CD14-positive monocyte (primary cell): Measurements from ENCODE around the gene UBL4B. TPM values are rescaled to one million over a fixed set of nuclear protein-coding genes. Genes with fewer than 3 reads are reported as not detected.

Experiments
- DNase-seq, 3 donors: peaks; one replicate each; pipeline ENCODE4 v3.0.0-alpha.2; 2011 to 2022
- H2AFZ ChIP-seq: 2 replicates; pipeline ENCODE4 v1.6.0; 2012; ENCODE audit warnings: mild to moderate bottlenecking, low read depth, low read length, inconsistent platforms; ENCODE audit not compliant: insufficient read depth, poor library complexity, severe bottlenecking
- H3K27ac ChIP-seq, 2 donors: 1 replicate in 1 of 2; 2 replicates in 1 of 2; pipeline ENCODE4 v1.5.1; 2012 to 2013; ENCODE audit warnings: low read length in 2 of 2, control low read depth in 1 of 2, inconsistent platforms in 1 of 2, low read depth in 1 of 2, mild to moderate bottlenecking in 1 of 2
- H3K27me3 ChIP-seq, 2 donors: one replicate each; pipeline versions ENCODE4 v1.6.0 to v1.6.1; 2011 to 2013; ENCODE audit warnings: low read length in 2 of 2; ENCODE audit not compliant: control insufficient read depth in 2 of 2, insufficient read depth in 2 of 2
- H3K36me3 ChIP-seq, 2 donors: replicated peaks in 1 of 2; 1 replicate in 1 of 2; 2 replicates in 1 of 2; pipeline versions ENCODE4 v1.5.1 to v1.6.1; 2012 to 2013; ENCODE audit warnings: low read length in 2 of 2, control low read depth in 1 of 2, inconsistent platforms in 1 of 2, mild to moderate bottlenecking in 1 of 2; ENCODE audit not compliant: insufficient read depth in 2 of 2, control insufficient read depth in 1 of 2
- H3K4me1 ChIP-seq, 2 donors: 1 replicate in 1 of 2; 2 replicates in 1 of 2; pipeline versions ENCODE4 v1.5.1 to v1.6.1; 2012 to 2013; ENCODE audit warnings: low read length in 2 of 2, control low read depth in 1 of 2, inconsistent platforms in 1 of 2, mild to moderate bottlenecking in 1 of 2, moderate library complexity in 1 of 2; ENCODE audit not compliant: insufficient read depth in 2 of 2, control insufficient read depth in 1 of 2
- H3K4me2 ChIP-seq: replicated peaks from 2 replicates; pipeline ENCODE3; 2012; ENCODE audit warnings: low read length, moderate library complexity, mild to moderate bottlenecking; ENCODE audit not compliant: poor library complexity, severe bottlenecking; ENCODE audit errors: extremely low read depth
- H3K4me3 ChIP-seq, 3 experiments: fragments of 200-600 bp in 1 of 3; sonication (generic) in 1 of 3; replicated peaks in 1 of 3; 1 replicate in 2 of 3; 2 replicates in 1 of 3; pipeline ENCODE4 v1.5.1; 2011 to 2013; ENCODE audit warnings: low read length in 3 of 3, mild to moderate bottlenecking in 3 of 3, control low read depth in 2 of 3, low read depth in 2 of 3, inconsistent platforms in 1 of 3, moderate library complexity in 1 of 3
- H3K79me2 ChIP-seq: 2 replicates; pipeline ENCODE4 v1.6.0; 2012; ENCODE audit warnings: mild to moderate bottlenecking, control low read depth, inconsistent platforms, low read length, moderate library complexity; ENCODE audit not compliant: insufficient read depth
- H3K9ac ChIP-seq: 2 replicates; pipeline ENCODE4 v1.6.0; 2017; ENCODE audit warnings: low read length, mild to moderate bottlenecking; ENCODE audit not compliant: insufficient read depth, poor library complexity, severe bottlenecking
- H3K9me3 ChIP-seq, 2 donors: replicated peaks in 1 of 2; 1 replicate in 1 of 2; 2 replicates in 1 of 2; pipeline versions ENCODE4 v1.5.1 to v1.6.1; 2012 to 2013; ENCODE audit warnings: low read length in 2 of 2, control low read depth in 1 of 2; ENCODE audit not compliant: control insufficient read depth in 1 of 2, insufficient read depth in 1 of 2
- H4K20me1 ChIP-seq: 2 replicates; pipeline ENCODE4 v1.6.0; 2012; ENCODE audit warnings: mild to moderate bottlenecking, low read length, control low read depth, moderate library complexity; ENCODE audit not compliant: insufficient read depth
- H3K27ac Mint-ChIP-seq, 7 donors: one replicate each; pipeline ENCODE4 v1.8.0; 2020; ENCODE audit warnings: mild to moderate bottlenecking in 7 of 7, mixed read lengths in 7 of 7, moderate library complexity in 6 of 7, inconsistent platforms in 2 of 7
- H3K27me3 Mint-ChIP-seq, 3 donors: one replicate each; pipeline ENCODE4 v1.8.0; 2021 to 2022; ENCODE audit warnings: low read depth in 3 of 3, mild to moderate bottlenecking in 3 of 3, mixed read lengths in 3 of 3, moderate library complexity in 3 of 3, inconsistent platforms in 1 of 3
- H3K36me3 Mint-ChIP-seq, 2 donors: one replicate each; pipeline ENCODE4 v1.8.0; 2020; ENCODE audit warnings: mixed read lengths in 2 of 2, inconsistent platforms in 1 of 2, mild to moderate bottlenecking in 1 of 2
- H3K4me1 Mint-ChIP-seq: one replicate; pipeline ENCODE4 v1.8.0; 2020; ENCODE audit warnings: mild to moderate bottlenecking, mixed read lengths
- H3K4me3 Mint-ChIP-seq, 2 donors: one replicate each; pipeline ENCODE4 v1.8.0; 2020; ENCODE audit warnings: mild to moderate bottlenecking in 2 of 2, mixed read lengths in 2 of 2, moderate library complexity in 1 of 2
- H3K9me3 Mint-ChIP-seq, 7 donors: one replicate each; pipeline ENCODE4 v1.8.0; 2020 to 2022; ENCODE audit warnings: mixed read lengths in 7 of 7, mild to moderate bottlenecking in 6 of 7, moderate library complexity in 6 of 7, inconsistent platforms in 2 of 7
- WGBS: methylation state at CpG from one replicate; pipeline ENCODE4 v1.1.5; 2013; ENCODE audit warnings: missing lambda C conversion rate; ENCODE audit not compliant: insufficient coverage; 5-methylcytosine and 5-hydroxymethylcytosine counted together
- intact Hi-C, 2 donors: fragments of 100-400 bp; cut with micrococcal nuclease; formaldehyde crosslinking; loops; one replicate each; pipeline versions ENCODE4 v1.15.0 to v1.15.1; 2023
- polyA plus RNA-seq, 3 donors: library from polyadenylated mRNA; depleted of rRNA in 1 of 3; unstranded in 2 of 3; stranded (reverse) in 1 of 3; fragments of 300-500 nt in 2 of 3; fragments of >200 nt in 1 of 3; fragmentation: Illumina TruSeq in 2 of 3; gene quantifications; 1 replicate in 2 of 3; 2 replicates in 1 of 3; pipeline ENCODE4 v1.2.3, GENCODE V29; 2012 to 2021
- TF ChIP-seq, protein P1 (sequence below): fragments of 200-600 bp; IDR thresholded peaks from one replicate; pipeline ENCODE4 v1.8.0; 2022; ENCODE audit warnings: antibody characterized with exemption, mild to moderate bottlenecking

Gene UBL4B
- polyA plus RNA-seq, 3 donors: not detected

DNA sequence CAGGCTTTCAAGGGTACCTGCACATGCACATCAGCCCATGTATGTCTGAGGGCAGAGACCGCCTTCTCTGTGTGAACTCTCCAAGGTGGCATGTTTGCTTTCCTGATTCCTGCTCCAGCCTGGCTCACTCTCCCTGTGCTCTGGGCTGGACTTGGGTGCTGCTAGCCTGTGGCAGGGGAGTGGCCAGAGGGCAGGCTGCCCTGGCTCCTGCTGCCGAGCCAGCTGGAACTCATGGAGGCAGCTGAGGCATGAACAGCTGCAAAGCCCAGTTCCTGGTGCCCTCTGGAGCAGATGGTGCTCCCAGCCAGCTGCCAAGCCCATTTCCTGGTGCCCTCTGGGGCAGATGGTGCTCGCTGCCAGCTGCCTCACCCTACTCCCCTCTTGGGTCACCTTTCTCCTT, 7.6 kb downstream of the UBL4B start:
- H3K36me3 Mint-ChIP-seq: no peaks in the 10 kb centered on the region
- intact Hi-C loops: no loop called here
- Histone ChIP-seq H3K4me1 (no peaks in the 10 kb centered on the region), H2AFZ (no peak overlapping the region), H3K79me2 (no peaks in the 10 kb centered on the region), H3K9ac (no peak overlapping the region), H3K4me3 (no peak overlapping the region), H3K27me3 (peaks cover 0 to 13% of the 10 kb centered on the region in 2 donors), H3K27ac (no peak overlapping the region), H4K20me1 (no peaks in the 10 kb centered on the region), H3K36me3 (no peaks in the 10 kb centered on the region), H3K4me2 (no peak overlapping the region), H3K9me3 (peaks cover 6 to 10% of the 10 kb centered on the region in 2 donors)
- 97% methylated on average over 3 of the region's 3 CpGs for WGBS
- TF ChIP-seq, protein P1, sequence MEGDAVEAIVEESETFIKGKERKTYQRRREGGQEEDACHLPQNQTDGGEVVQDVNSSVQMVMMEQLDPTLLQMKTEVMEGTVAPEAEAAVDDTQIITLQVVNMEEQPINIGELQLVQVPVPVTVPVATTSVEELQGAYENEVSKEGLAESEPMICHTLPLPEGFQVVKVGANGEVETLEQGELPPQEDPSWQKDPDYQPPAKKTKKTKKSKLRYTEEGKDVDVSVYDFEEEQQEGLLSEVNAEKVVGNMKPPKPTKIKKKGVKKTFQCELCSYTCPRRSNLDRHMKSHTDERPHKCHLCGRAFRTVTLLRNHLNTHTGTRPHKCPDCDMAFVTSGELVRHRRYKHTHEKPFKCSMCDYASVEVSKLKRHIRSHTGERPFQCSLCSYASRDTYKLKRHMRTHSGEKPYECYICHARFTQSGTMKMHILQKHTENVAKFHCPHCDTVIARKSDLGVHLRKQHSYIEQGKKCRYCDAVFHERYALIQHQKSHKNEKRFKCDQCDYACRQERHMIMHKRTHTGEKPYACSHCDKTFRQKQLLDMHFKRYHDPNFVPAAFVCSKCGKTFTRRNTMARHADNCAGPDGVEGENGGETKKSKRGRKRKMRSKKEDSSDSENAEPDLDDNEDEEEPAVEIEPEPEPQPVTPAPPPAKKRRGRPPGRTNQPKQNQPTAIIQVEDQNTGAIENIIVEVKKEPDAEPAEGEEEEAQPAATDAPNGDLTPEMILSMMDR: no peak
- DNase-seq: no peak
- no peak overlapping the region for H3K27ac Mint-ChIP-seq
- no peak overlapping the region for H3K4me3 Mint-ChIP-seq
- H3K9me3 Mint-ChIP-seq: peaks cover 11 to 23% (median 16%) of the 10 kb centered on the region in 7 donors
- no peaks in the 10 kb centered on the region for H3K4me1 Mint-ChIP-seq
- H3K27me3 Mint-ChIP-seq: peaks cover 16 to 28% (median 26%) of the 10 kb centered on the region in 3 donors

- H3K27me3 ChIP-seq: peaks cover 0 to 11% of the 10 kb centered on the region in 2 donors
- no peak overlapping the region for H3K27ac Mint-ChIP-seq
Measured at GRCh38 chr1:110120960-110121561, 8.8 kb downstream of the UBL4B start.

More at GRCh38 chr1:110120960-110121561, 8.8 kb downstream of the UBL4B start:
- DNase-seq: no peak
- Mint-ChIP-seq H3K36me3 (no peaks in the 10 kb centered on the region), H3K4me3 (no peak overlapping the region), H3K9me3 (peaks cover 14 to 23% (median 19%) of the 10 kb centered on the region in 7 donors), H3K4me1 (no peaks in the 10 kb centered on the region), H3K27me3 (peaks cover 11 to 25% (median 19%) of the 10 kb centered on the region in 3 donors)
- Histone ChIP-seq H3K36me3 (no peaks in the 10 kb centered on the region), H3K4me3 (no peak overlapping the region), H2AFZ (no peak overlapping the region), H3K4me1 (no peaks in the 10 kb centered on the region), H3K9me3 (peaks cover 12 to 18% of the 10 kb centered on the region in 2 donors), H4K20me1 (no peaks in the 10 kb centered on the region), H3K9ac (no peak overlapping the region), H3K4me2 (no peak overlapping the region), H3K27ac (no peak overlapping the region), H3K79me2 (no peaks in the 10 kb centered on the region)
- intact Hi-C loops: no loop called here
- WGBS: 23% methylated on average over 10 of the region's 12 CpGs
- TF ChIP-seq, protein P1: no peak
